GM21367 (cell line): Measurements from ENCODE around the gene ABHD16A.

ENCODE experiments used
- ATAC-seq: cut with Tn5 transposase; IDR thresholded peaks from one replicate; pipeline ENCODE4 v1.9.1; 2021; ENCODE audit not compliant: unreplicated experiment

The ABHD16A gene

GRCh38 chr6:31690231-31691077, 12.7 kb downstream of the ABHD16A start:
- no peak for ATAC-seq

- ATAC-seq = no peak
These were observed 13.6 kb downstream of the ABHD16A start for GRCh38 chr6:31689249-31690110.

- no peak for ATAC-seq
These were observed 15.0 kb downstream of the ABHD16A start for GRCh38 chr6:31687860-31688693.

- no peak for ATAC-seq
These were observed 15.8 kb downstream of the ABHD16A start for GRCh38 chr6:31687321-31687720.

- no peak for ATAC-seq
These were observed 16.6 kb downstream of the ABHD16A start for GRCh38 chr6:31686483-31686882.

GRCh38 chr6:31683591-31683990, 19.5 kb downstream of the ABHD16A start:
- ATAC-seq = no peak

GRCh38 chr6:31681135-31681671, 21.9 kb downstream of the ABHD16A start:
- no peak for ATAC-seq

GRCh38 chr6:31680226-31681134, 22.6 kb downstream of the ABHD16A start, which contains the start of gene LY6G5C:
TSS of gene LY6G5C (minus strand) at chr6:31681067. CDS start at chr6:31680373, 694 bp downstream.
- ATAC-seq = no peak

GRCh38 chr6:31677955-31678354, 25.2 kb downstream of the ABHD16A start:
- ATAC-seq = no peak

- ATAC-seq = no peak
These were observed 26.2 kb downstream of the ABHD16A start for GRCh38 chr6:31676904-31677303.

- ATAC-seq = no peak
These were observed 26.7 kb downstream of the ABHD16A start for GRCh38 chr6:31676322-31676903.

- ATAC-seq = no peak
These were observed 33.4 kb downstream of the ABHD16A start, which contains the start of gene LY6G5B for GRCh38 chr6:31669676-31670075. TSS of gene LY6G5B (plus strand) at chr6:31669976. CDS start at chr6:31670951, 975 bp downstream.

GRCh38 chr6:31666337-31666965, 36.7 kb downstream of the ABHD16A start:
- no peak for ATAC-seq

- ATAC-seq = peak; percentile 60
These were observed 37.4 kb downstream of the ABHD16A start, which contains the start of gene CSNK2B for GRCh38 chr6:31665501-31666336. TSS of gene CSNK2B (plus strand) at chr6:31666080. CDS start at chr6:31666832, 752 bp downstream.

- ATAC-seq = peak; percentile 32
These were observed 38.2 kb downstream of the ABHD16A start, which contains the start of gene GPANK1 for GRCh38 chr6:31664790-31665500. TSS of gene GPANK1 (minus strand) at chr6:31664997. CDS start at chr6:31664478, 519 bp downstream.

- ATAC-seq = no peak
These were observed 38.9 kb downstream of the ABHD16A start for GRCh38 chr6:31663961-31664789.
